SKM-1 (cell line): ENCODE data around the gene CEACAM1.
"Not testable (repeated sequence)": the region's sequence is repeated elsewhere in the genome, so short reads cannot be mapped to it uniquely, and the experiment has no call there.

Source experiments
- DNase-seq: peaks from one replicate; lab custom pipeline; 2025; ENCODE audit not compliant: unreplicated experiment; lab: John Stamatoyannopoulos, UW

The CEACAM1 gene

DNA sequence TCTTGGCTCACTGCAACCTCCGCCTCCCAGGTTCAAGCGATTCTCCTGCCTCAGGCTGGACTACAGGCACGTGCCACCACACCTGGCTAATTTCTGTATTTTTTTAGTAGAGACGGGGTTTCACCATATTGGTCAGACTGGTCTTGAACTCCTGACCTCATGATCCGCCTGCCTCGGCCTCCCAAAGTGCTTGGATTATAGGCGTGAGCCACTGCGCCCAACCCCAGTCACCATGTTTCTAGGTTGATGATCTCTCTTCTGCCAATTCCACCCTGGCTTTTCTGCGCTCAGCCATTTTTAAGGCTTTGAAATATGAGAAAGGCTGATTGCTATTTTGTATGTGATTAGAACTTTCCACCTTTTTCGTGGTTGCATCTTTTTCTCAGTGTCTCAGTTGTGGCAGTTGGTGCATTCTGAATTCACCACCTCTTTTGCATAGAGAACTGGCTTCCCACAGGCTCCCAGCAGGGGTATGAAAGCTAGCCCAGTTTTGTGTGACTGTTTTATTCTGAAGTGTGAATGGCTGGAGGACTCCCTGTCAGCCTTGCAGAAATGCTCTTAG is 15.5 kb downstream of the CEACAM1 start:
- no peak for DNase-seq

DNA sequence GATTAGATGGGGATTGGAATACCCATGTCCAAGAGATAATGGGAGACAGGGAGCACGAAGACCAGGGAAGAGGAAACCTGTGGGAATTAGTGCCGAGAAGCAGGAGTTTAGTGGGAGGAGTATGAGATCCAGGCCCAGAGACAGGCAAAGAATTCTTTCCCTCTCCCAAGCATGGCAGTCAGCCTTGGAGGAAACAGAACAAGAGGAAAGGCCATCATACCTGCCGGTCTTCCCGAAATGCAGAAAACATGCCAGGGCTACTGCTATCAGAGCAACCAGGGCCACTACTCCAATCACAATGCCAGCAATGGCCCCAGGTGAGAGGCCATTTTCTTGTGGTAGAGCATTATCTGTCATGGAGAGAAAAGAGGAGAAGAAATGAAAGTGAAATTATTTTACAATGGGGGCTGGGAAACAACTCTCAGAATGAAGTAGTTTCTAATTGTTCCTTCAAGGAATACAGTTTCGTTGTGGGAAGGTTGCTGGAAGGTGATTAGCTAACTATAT is 16.1 kb downstream of the CEACAM1 start:
- DNase-seq = no peak

- DNase-seq = no peak
Measured at GRCh38 chr19:42511340-42511739, 16.9 kb downstream of the CEACAM1 start.

DNA sequence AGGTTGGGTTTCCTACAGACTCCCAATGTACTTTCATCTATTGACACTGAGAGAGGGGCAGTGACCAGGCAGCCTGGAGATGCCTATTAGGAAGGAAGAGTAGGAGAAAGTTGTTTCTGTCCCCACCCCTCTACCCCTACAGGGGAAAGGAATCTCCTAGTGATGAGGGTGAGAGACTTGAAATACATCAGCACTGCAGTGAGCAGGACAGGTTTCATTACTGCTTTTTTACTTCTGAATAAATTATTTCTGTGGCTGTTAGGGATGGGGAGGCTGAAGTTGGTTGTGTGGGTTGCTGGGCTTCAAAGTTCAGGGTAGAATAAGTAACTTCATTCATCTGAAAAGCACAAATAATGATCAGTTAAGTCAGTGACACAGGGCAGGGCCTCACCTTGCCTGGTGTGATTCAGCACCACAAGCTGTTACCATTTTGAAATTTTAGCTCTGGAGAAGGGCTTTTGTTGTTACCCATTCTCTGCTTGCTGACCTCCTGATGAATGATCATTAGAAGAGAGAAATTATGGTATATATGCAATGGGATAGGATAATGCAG is 19.3 kb downstream of the CEACAM1 start:
- no peak for DNase-seq

DNA sequence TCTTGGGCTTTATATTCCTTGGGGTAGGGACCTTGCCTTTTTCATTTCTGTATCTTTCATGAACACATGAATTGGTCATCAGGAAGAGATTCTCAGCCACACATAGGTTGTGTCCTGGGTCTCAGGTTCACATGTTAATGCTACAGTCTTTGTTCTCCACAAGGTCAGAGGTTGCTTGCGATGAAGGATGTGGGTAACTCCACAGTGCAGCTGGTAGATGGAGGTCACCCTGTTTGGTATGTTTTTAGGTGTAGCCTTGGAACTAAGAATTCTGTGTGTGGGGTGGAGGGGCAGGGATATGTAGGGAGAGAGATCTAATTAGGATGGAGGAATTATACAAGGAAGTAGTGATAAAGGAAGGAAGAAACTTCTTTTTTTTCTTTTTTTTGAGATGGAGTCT is 23.2 kb downstream of the CEACAM1 start:
- no peak for DNase-seq

DNA sequence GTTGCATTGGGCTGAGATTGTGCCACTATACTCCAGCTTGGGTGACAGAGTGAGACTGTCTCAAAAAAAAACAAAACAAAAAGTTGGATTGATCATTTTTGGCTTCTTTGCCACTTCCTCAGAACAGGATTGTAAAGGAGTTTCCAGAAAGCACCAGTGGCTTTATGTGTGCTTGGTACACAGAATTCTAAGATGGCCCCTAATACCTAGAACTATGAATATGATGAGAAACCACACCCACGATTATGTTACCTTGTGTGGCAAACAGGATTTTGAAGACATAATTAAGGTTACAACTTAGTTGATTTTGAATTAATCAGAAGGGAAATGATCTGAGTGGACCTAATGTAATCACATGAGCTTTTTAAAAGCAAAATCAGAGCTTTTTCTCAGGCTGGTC is 26.5 kb downstream of the CEACAM1 start:
- DNase-seq = no peak

- DNase-seq = not testable (repeated sequence)
Measured at GRCh38 chr19:42501243-42501642, 27.0 kb downstream of the CEACAM1 start.

- DNase-seq = no peak
Measured at GRCh38 chr19:42498169-42498757, 30.0 kb downstream of the CEACAM1 start.

- no peak for DNase-seq
Measured at GRCh38 chr19:42497492-42498168, 30.7 kb downstream of the CEACAM1 start.

GRCh38 chr19:42496460-42497133 is 31.7 kb downstream of the CEACAM1 start:
- DNase-seq = no peak

DNA sequence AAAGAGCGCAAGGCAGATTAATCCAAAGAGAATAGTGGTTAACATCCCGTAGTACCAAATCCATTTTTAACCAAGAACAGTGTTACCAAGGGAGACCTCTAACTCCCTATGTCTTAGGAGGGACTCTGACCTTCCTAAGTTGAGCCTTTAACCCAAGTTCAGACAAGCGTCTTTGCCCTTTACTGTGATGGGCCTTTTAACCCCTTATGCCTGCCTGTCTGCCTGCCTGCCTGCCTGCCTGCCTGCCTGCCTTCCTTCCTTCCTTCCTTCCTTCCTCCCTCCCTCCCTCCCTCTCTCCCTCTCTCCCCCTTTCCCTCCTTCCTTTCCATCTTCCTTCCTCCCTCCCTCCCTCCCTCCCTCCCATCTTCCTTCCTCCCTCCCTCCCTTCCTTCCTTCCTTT is 32.6 kb downstream of the CEACAM1 start:
- DNase-seq = no peak

DNA sequence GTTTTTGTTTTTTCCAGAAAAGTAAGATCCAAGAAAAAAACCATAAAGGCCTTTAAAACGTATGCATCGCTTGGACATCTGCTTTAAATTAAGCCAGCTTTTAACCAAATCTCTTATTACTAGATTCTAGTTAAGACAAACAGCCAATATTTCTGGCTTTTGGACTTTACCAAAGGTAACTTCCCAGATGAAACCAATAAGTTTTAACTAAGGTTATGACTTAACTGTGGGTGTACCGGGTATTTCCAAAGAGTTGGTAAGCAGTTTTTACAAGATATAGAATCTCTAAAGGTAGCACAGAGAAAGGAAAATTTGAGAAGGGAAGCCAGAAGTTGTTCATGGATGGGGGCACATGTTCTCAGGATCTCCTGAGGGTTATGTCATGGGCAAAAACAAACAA is 34.0 kb downstream of the CEACAM1 start:
- no peak for DNase-seq

DNA sequence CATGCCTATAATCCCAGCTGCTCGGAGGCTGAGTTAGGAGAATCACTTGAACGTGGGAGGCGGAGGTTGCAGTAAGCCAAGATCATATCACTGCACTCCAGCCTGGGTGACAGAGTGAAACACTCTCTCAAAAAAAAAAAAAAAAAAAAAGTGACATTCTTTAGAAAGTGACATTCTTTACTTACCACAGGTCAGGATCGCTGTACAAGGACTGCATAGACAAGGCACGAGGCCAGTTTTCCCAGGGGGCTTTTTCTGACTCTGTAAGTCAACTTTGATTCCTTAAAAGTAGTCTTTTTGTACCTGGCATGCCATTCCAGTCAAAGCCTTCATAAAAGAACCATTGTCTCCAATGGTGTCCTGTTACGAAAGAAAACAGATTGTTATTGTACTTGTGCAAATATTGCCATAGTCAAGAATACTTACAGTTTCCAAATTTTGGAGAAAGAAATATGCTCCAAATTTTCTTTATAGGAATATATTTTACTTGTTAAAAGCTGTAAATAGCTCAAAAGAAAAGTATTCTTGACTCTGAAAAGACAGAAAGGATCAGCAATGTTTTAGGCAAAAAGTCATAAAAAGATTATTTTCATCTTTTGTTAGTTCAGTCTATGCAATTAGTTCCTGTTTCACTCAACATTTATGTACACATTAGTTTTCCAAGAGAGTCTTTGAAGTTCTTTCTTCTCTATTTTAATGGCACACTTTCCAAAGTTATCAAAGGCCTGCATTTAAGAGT is 39.3 kb downstream of the CEACAM1 start:
- no peak for DNase-seq

- no peak for DNase-seq
Measured at GRCh38 chr19:42487798-42488178, 40.5 kb downstream of the CEACAM1 start.

DNA sequence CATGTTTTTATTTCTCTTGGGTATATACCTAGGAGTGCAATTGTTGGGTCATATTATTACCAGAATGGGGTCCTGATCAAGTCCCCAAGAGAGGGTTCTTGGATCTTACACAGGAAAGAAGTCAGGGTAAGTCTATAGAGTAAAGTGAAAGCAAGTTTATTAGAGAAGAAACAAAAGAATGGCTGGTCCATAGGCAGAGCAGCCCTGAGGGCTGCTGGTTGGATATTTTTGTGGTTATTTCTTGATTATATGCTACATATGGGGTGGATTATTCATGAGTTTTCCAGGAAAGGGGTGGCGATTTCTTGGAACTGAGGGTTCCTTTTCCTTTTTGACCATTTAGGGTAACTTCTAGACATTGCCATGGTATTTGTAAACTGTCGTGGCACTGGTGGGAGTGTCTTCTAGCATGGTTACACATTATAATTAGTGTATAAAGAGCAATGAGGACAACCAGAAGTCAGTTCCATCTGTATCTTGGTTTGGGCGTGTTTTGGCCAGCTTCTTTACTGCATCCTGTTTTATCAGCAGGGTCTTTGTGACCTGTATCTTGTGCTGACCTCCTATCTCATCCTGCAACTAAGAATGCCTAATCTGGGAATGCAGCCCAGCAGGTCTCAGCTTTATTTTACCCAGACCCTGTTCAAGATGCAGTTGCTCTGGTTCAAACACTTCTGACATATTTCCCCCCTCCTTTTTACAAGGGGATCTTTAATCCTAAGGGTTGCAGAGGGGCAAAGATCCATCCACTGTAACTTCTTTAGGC is 41.1 kb downstream of the CEACAM1 start:
- no peak for DNase-seq

- not testable (repeated sequence) for DNase-seq
Measured at GRCh38 chr19:42485036-42485435, 43.2 kb downstream of the CEACAM1 start.

GRCh38 chr19:42480335-42481095 is 47.8 kb downstream of the CEACAM1 start:
- DNase-seq = peak; percentile 5

DNA sequence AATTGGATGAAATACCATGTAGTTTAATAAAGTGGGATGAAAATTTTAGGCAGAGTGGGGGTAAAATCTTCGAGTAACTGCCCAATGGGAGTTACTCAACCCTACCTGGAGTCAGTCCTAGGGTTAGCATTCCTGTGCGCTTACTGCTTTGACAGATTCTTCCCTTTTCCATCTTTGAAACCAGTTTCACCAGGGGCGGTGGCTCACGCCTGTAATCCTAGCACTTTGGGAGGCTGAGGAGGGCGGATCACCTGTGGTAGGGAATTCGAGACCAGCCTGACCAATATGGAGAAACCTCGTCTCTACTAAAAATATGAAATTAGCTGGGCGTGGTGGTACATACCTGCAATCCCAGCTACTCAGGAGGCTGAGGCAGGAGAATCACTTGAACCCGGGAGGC is 48.5 kb downstream of the CEACAM1 start:
- DNase-seq = no peak

GRCh38 chr19:42478765-42479311 is 49.4 kb downstream of the CEACAM1 start:
- no peak for DNase-seq
